Ovary (tissue), 9 donors: ENCODE measurements around the gene TAPBP. TPM values are rescaled to one million over a fixed set of nuclear protein-coding genes. Genes with fewer than 3 reads are reported as not detected.

Experiments
- DNase-seq, 5 donors: peaks; one replicate each; pipeline ENCODE4 v3.0.0-alpha.2; 2019 to 2020
- H3K27ac ChIP-seq, 2 donors: fragments of 200-600 bp; one replicate each; pipeline versions ENCODE4 v1.5.1 to v1.8.0; 2019 to 2022
- H3K27me3 ChIP-seq: fragments of 200-600 bp; one replicate; pipeline ENCODE4 v1.8.0; 2022
- H3K36me3 ChIP-seq: fragments of 200-600 bp; sonication (generic); one replicate; pipeline ENCODE4 v1.5.1; 2019
- H3K4me1 ChIP-seq: one replicate; pipeline ENCODE4 v1.8.1; 2013; ENCODE audit warnings: mild to moderate bottlenecking, moderate library complexity; ENCODE audit not compliant: insufficient read depth
- H3K4me3 ChIP-seq: fragments of 200-600 bp; sonication (generic); one replicate; pipeline ENCODE4 v1.5.1; 2017
- H3K9me3 ChIP-seq, 2 donors: fragments of 200-600 bp in 1 of 2; sonication (generic) in 1 of 2; one replicate each; pipeline versions ENCODE4 v1.5.1 to v1.8.1; 2013 to 2019; ENCODE audit warnings: mild to moderate bottlenecking in 1 of 2, moderate library complexity in 1 of 2
- CTCF ChIP-seq, 3 donors: fragments of 450-650 bp in 2 of 3; fragments of 200-600 bp in 1 of 3; IDR thresholded peaks; one replicate each; pipeline versions ENCODE4 v1.5.1 to v1.8.0; 2016 to 2022; ENCODE audit warnings: antibody characterized with exemption in 3 of 3, mild to moderate bottlenecking in 1 of 3
- EP300 ChIP-seq: sonication (generic); formaldehyde crosslinking; IDR thresholded peaks from one replicate; pipeline ENCODE4 v1.6.1; 2017; ENCODE audit warnings: antibody characterized with exemption
- POLR2A ChIP-seq: fragments of 450-650 bp; IDR thresholded peaks from one replicate; pipeline ENCODE4 v1.6.1; 2017; ENCODE audit warnings: antibody characterized with exemption, mild to moderate bottlenecking, moderate library complexity
- WGBS, 3 donors: extraction: QIAGEN DNeasy Blood & Tissue Kit in 1 of 3; methylation state at CpG; one replicate each; pipeline versions ENCODE4 v1.1.5 to v1.1.7; 2013 to 2017; 5-methylcytosine and 5-hydroxymethylcytosine counted together
- intact Hi-C, 4 donors: fragments of 100-400 bp; cut with DNase I; formaldehyde crosslinking; loops; one replicate each; pipeline versions ENCODE4 v1.11.0 to v1.15.1; 2022 to 2023
- polyA plus RNA-seq, 2 donors: library from polyadenylated mRNA; stranded (reverse); fragments of 200-250 nt in 1 of 2; fragments of 350-450 nt in 1 of 2; fragmentation: Illumina TruSeq in 1 of 2; extraction: RNeasy Lipid Tissue Mini Kit (QIAGEN cat#74804) in 1 of 2; gene quantifications; one replicate each; pipeline ENCODE4 v1.2.3, GENCODE V29; 2013 to 2014
- total RNA-seq, 7 donors: library from RNA; depleted of rRNA in 2 of 7; stranded (reverse); fragments of >200 nt in 2 of 7; fragmentation: NEBNext Ultra II Directional in 3 of 7; extraction: Animal tissue kit (Norgen Biotek cat#: 25700) in 3 of 7; gene quantifications; one replicate each; pipeline versions ENCODE4 v1.1.0 to v1.2.4, GENCODE V29; 2016 to 2023
- donor health status: DM: no; HTN: no; CAD: no; lungs with moderate emphysema.
- donor health status: DM: no; HTN: no; CAD: no.
- donor health status: Bipolar disorder and iron deficiency.
- donor health status: DM: yes; HTN: yes; CAD: no.
- donor health status: DM: no; HTN: no; CAD: no.
- donor health status: DM: yes; HTN: yes; CAD: no.

The TAPBP gene
- total and polyA plus RNA-seq, 9 donors = 24.4 to 121 (median 60.9) TPM

- no peaks in the 10 kb centered on the region for H3K9me3 ChIP-seq
- H3K4me1 ChIP-seq = no peaks in the 10 kb centered on the region
- H3K27me3 ChIP-seq = no peaks in the 10 kb centered on the region
- H3K27ac ChIP-seq = no peak overlapping the region
- TF ChIP-seq POLR2A = no peak
- 86 to 89% (median 88%) methylated on average over 6 of the region's 6 CpGs for WGBS, 3 donors
- no peak for DNase-seq
- no peak overlapping the region for H3K4me3 ChIP-seq
- no peaks in the 10 kb centered on the region for H3K36me3 ChIP-seq
- intact Hi-C loops = no loop called here
Observed at GRCh38 chr6:33339193-33339592, 25.3 kb upstream of the TAPBP start.

- TF ChIP-seq EP300 (no peak), CTCF (IDR thresholded peaks at IDR 0.05) (no peak), POLR2A (no peak)
- Histone ChIP-seq H3K4me3 (no peak overlapping the region), H3K4me1 (no peaks in the 10 kb centered on the region), H3K27ac (no peak overlapping the region), H3K9me3 (no peaks in the 10 kb centered on the region), H3K27me3 (no peaks in the 10 kb centered on the region), H3K36me3 (no peaks in the 10 kb centered on the region)
- intact Hi-C loops = no loop called here
- WGBS, 3 donors = 66 to 88% (median 78%) methylated on average over 3 of the region's 3 CpGs
- DNase-seq = no peak
Observed at GRCh38 chr6:33336495-33336894, 22.6 kb upstream of the TAPBP start.

- Histone ChIP-seq H3K9me3 (no peaks in the 10 kb centered on the region), H3K27me3 (no peaks in the 10 kb centered on the region), H3K36me3 (no peaks in the 10 kb centered on the region), H3K4me1 (no peaks in the 10 kb centered on the region), H3K27ac (no peak overlapping the region), H3K4me3 (no peak overlapping the region)
- DNase-seq = no peak
- WGBS, 3 donors = 63 to 66% (median 65%) methylated on average over 4 of the region's 4 CpGs
- no peak for TF ChIP-seq CTCF (IDR thresholded peaks at IDR 0.05)
- no peak for TF ChIP-seq EP300
- TF ChIP-seq POLR2A = no peak
- intact Hi-C loops = no loop called here
Observed at GRCh38 chr6:33335916-33336315, 22.0 kb upstream of the TAPBP start.

- 91 to 93% (median 91%) methylated on average over 4 of the region's 4 CpGs for WGBS, 3 donors
- Histone ChIP-seq H3K27ac (no peak overlapping the region), H3K36me3 (no peaks in the 10 kb centered on the region), H3K27me3 (no peaks in the 10 kb centered on the region), H3K4me3 (no peak overlapping the region), H3K4me1 (no peaks in the 10 kb centered on the region), H3K9me3 (no peaks in the 10 kb centered on the region)
- no peak for DNase-seq
- TF ChIP-seq EP300 (no peak), POLR2A (no peak), CTCF (IDR thresholded peaks at IDR 0.05) (no peak)
- intact Hi-C loops = no loop called here
Observed at GRCh38 chr6:33333666-33334065, 19.8 kb upstream of the TAPBP start.

- Histone ChIP-seq H3K4me3 (no peak overlapping the region), H3K36me3 (no peaks in the 10 kb centered on the region), H3K9me3 (no peaks in the 10 kb centered on the region), H3K4me1 (no peaks in the 10 kb centered on the region), H3K27ac (no peak overlapping the region), H3K27me3 (no peaks in the 10 kb centered on the region)
- TF ChIP-seq POLR2A = no peak
- no peak for TF ChIP-seq EP300
- TF ChIP-seq CTCF (IDR thresholded peaks at IDR 0.05) = no peak
- 81 to 92% (median 88%) methylated on average over 10 of the region's 10 CpGs for WGBS, 3 donors
- DNase-seq = no peak
- intact Hi-C loops = no loop called here
Observed at GRCh38 chr6:33330736-33331135, 16.9 kb upstream of the TAPBP start.
